ENCODE results near the gene EXOSC7.
A peak's percentile ranks its signal among the peaks of the same experiment; 100 is the strongest.

EXOSC7 gene

GRCh38 chr3:45003859-45004258, 27.8 kb downstream of the EXOSC7 start:
- TF ChIP-seq, protein P1, sequence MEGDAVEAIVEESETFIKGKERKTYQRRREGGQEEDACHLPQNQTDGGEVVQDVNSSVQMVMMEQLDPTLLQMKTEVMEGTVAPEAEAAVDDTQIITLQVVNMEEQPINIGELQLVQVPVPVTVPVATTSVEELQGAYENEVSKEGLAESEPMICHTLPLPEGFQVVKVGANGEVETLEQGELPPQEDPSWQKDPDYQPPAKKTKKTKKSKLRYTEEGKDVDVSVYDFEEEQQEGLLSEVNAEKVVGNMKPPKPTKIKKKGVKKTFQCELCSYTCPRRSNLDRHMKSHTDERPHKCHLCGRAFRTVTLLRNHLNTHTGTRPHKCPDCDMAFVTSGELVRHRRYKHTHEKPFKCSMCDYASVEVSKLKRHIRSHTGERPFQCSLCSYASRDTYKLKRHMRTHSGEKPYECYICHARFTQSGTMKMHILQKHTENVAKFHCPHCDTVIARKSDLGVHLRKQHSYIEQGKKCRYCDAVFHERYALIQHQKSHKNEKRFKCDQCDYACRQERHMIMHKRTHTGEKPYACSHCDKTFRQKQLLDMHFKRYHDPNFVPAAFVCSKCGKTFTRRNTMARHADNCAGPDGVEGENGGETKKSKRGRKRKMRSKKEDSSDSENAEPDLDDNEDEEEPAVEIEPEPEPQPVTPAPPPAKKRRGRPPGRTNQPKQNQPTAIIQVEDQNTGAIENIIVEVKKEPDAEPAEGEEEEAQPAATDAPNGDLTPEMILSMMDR (conservative IDR thresholded peaks at IDR 0.05; ENCODE audit: control insufficient read depth, insufficient read depth, low read depth, low read length): no peak
- no peak overlapping the region for H3K4me3 ChIP-seq (ENCODE audit: control insufficient read depth, low read depth, low read length)
- DNase-seq (ENCODE audit: low read depth): no peak

DNA sequence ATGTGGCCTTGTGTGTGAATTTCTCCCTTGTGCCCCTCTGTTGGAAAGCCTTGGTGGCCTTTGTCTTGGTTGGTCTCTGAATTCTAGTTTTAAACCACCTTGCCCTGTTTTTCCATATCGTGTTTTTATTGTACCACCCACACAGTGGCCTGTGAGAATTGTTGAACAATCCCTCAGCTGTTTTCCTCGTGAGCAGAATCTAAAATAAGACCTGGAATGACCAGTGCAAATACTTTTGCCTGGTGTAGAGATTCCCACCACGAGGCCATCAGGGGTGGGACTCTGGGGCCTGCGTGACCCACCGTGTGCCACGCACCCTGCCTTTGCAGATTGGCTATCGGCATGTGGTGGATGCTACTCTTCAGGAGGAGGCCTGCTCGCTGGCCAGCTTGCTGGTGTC, 31.0 kb downstream of the EXOSC7 start:
- no peak for DNase-seq (ENCODE audit: low read depth)
- TF ChIP-seq, protein P1 (conservative IDR thresholded peaks at IDR 0.05; ENCODE audit: control insufficient read depth, insufficient read depth, low read depth, low read length): no peak
- no peak overlapping the region for H3K4me3 ChIP-seq (ENCODE audit: control insufficient read depth, low read depth, low read length)

- H3K4me3 ChIP-seq (ENCODE audit: control insufficient read depth, low read depth, low read length): no peak overlapping the region
- DNase-seq (ENCODE audit: low read depth): peak; percentile 80
- TF ChIP-seq, protein P1 (conservative IDR thresholded peaks at IDR 0.05; ENCODE audit: control insufficient read depth, insufficient read depth, low read depth, low read length): no peak
Observed at GRCh38 chr3:45008117-45008516, 32.1 kb downstream of the EXOSC7 start.

DNA sequence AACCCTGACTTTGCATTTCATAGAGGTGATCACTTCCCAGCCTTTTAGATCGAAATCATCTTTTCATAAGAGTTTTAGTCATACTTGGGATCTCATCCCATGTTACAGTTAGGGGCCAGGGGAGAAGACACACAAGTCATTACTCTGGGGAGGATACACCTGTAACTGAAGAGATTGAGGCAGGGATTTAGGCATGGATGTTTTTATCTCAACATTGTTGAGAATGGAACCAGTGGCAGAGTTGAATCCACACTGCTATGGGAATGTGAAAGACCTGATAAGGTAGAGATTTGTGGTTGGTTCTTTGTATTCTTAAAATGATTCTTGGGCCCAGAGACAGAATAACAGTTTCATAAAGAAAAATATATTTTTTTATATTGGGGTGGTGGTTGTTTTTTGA, 33.8 kb downstream of the EXOSC7 start:
- no peak for DNase-seq (ENCODE audit: low read depth)
- H3K4me3 ChIP-seq (ENCODE audit: control insufficient read depth, low read depth, low read length): no peak overlapping the region
- TF ChIP-seq, protein P1 (conservative IDR thresholded peaks at IDR 0.05; ENCODE audit: control insufficient read depth, insufficient read depth, low read depth, low read length): no peak

GRCh38 chr3:45010811-45011333, 34.8 kb downstream of the EXOSC7 start:
- H3K4me3 ChIP-seq (ENCODE audit: control insufficient read depth, low read depth, low read length): no peak overlapping the region
- DNase-seq (ENCODE audit: low read depth): peak; percentile 69
- TF ChIP-seq, protein P1 (conservative IDR thresholded peaks at IDR 0.05; ENCODE audit: control insufficient read depth, insufficient read depth, low read depth, low read length): no peak

- TF ChIP-seq, protein P1 (conservative IDR thresholded peaks at IDR 0.05; ENCODE audit: control insufficient read depth, insufficient read depth, low read depth, low read length): no peak
- H3K4me3 ChIP-seq (ENCODE audit: control insufficient read depth, low read depth, low read length): no peak overlapping the region
- peak; percentile 97 for DNase-seq (ENCODE audit: low read depth)
Observed at GRCh38 chr3:45011756-45012508, 35.9 kb downstream of the EXOSC7 start.
